ENCODE measurements around the gene TOM1L1. TPM values are rescaled to one million over a fixed set of nuclear protein-coding genes. Genes with fewer than 3 reads are reported as not detected.

Gene TOM1L1
- total and polyA plus RNA-seq, 7 donors: 23.0 to 61.7 (median 30.5) TPM

GRCh38 chr17:54883939-54884338 lies 16.7 kb upstream of the TOM1L1 start:
- no peaks in the 10 kb centered on the region for H3K4me1 ChIP-seq
- no peak overlapping the region for H3K27ac ChIP-seq
- H3K27me3 ChIP-seq: no peaks in the 10 kb centered on the region
- no peak for DNase-seq
- 84 to 91% methylated on average over 2 of the region's 2 CpGs for WGBS, 2 donors
- no peak overlapping the region for H3K4me3 ChIP-seq
- H3K36me3 ChIP-seq: no peaks in the 10 kb centered on the region
- no peaks in the 10 kb centered on the region for H3K9me3 ChIP-seq
- intact Hi-C loops (cut with DNase I): no loop called here
- TF ChIP-seq EP300 (IDR thresholded peaks at IDR 0.05) (no peak), POLR2A (IDR thresholded peaks at IDR 0.05) (no peak), POLR2AphosphoS5 (IDR thresholded peaks at IDR 0.05) (no peak), CTCF (IDR thresholded peaks at IDR 0.05) (no peak)

- intact Hi-C loops (cut with DNase I): no loop called here
- H3K27ac ChIP-seq: no peak overlapping the region
- H3K9me3 ChIP-seq: no peaks in the 10 kb centered on the region
- no peak overlapping the region for H3K4me3 ChIP-seq
- no peaks in the 10 kb centered on the region for H3K36me3 ChIP-seq
- no peak for DNase-seq
- H3K4me1 ChIP-seq: no peaks in the 10 kb centered on the region
- 66 to 77% methylated on average over 3 of the region's 3 CpGs for WGBS, 2 donors
- H3K27me3 ChIP-seq: no peaks in the 10 kb centered on the region
- no peak for TF ChIP-seq POLR2AphosphoS5 (IDR thresholded peaks at IDR 0.05)
- no peak for TF ChIP-seq CTCF (IDR thresholded peaks at IDR 0.05)
- no peak for TF ChIP-seq POLR2A (IDR thresholded peaks at IDR 0.05)
- TF ChIP-seq EP300 (IDR thresholded peaks at IDR 0.05): no peak
Measured at GRCh38 chr17:54887787-54888186, 12.9 kb upstream of the TOM1L1 start.

- Histone ChIP-seq H3K27me3 (no peaks in the 10 kb centered on the region), H3K4me1 (no peaks in the 10 kb centered on the region), H3K9me3 (no peaks in the 10 kb centered on the region), H3K4me3 (no peak overlapping the region), H3K36me3 (no peaks in the 10 kb centered on the region), H3K27ac (no peak overlapping the region)
- no peak for DNase-seq
- no peak for TF ChIP-seq POLR2AphosphoS5 (IDR thresholded peaks at IDR 0.05)
- TF ChIP-seq POLR2A (IDR thresholded peaks at IDR 0.05): no peak
- no peak for TF ChIP-seq EP300 (IDR thresholded peaks at IDR 0.05)
- TF ChIP-seq CTCF (IDR thresholded peaks at IDR 0.05): no peak
- 86% methylated on average over 6 of the region's 6 CpGs for WGBS, 2 donors
- intact Hi-C loops (cut with DNase I): no loop called here
Measured at GRCh38 chr17:54888254-54888653, 12.4 kb upstream of the TOM1L1 start.

- no peaks in the 10 kb centered on the region for H3K27me3 ChIP-seq
Measured at GRCh38 chr17:54888981-54889380, 11.7 kb upstream of the TOM1L1 start.

More at GRCh38 chr17:54888981-54889380, 11.7 kb upstream of the TOM1L1 start:
- no peak for TF ChIP-seq EP300 (IDR thresholded peaks at IDR 0.05)
- no peak for TF ChIP-seq CTCF (IDR thresholded peaks at IDR 0.05)
- no peak for TF ChIP-seq POLR2AphosphoS5 (IDR thresholded peaks at IDR 0.05)
- no peak for TF ChIP-seq POLR2A (IDR thresholded peaks at IDR 0.05)
- WGBS, 2 donors: 87 to 89% methylated on average over 7 of the region's 7 CpGs
- H3K4me3 ChIP-seq: no peak overlapping the region
- intact Hi-C loops (cut with DNase I): no loop called here
- H3K4me1 ChIP-seq: no peaks in the 10 kb centered on the region
- no peak overlapping the region for H3K27ac ChIP-seq
- DNase-seq: no peak
- H3K36me3 ChIP-seq: no peaks in the 10 kb centered on the region
- H3K9me3 ChIP-seq: no peaks in the 10 kb centered on the region

Data from sigmoid colon (tissue), 7 donors.